ENCODE measurements around the gene BGN. TPM values are rescaled to one million over a fixed set of nuclear protein-coding genes. Genes with fewer than 3 reads are reported as not detected.

BGN gene
- total and polyA plus RNA-seq, 2 donors from 2014 or later, result 164 to 288 TPM

DNA sequence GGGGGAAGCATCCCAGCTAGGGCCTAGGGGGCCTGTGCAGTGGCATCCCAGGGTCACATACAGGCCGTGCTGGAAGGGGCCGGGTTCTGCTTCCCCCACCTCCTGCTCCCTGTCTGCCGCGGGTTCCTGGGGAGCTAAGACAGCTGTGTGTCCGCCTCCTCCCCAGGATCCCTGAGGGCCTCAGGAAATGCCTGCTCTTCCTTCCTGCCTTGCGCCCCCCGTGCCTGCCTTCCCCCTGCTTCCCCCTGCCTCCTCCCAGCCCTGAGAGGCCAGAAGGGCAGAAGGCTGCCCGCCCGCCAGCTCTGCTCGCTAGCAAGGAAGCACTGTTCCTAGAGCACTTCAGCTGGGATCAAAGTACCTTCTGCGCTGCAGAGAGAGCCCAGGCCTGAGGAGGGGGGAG lies 2.9 kb upstream of the BGN start:
- H3K4me3 ChIP-seq (ENCODE audit: low read length in 3 of 3), result no peak overlapping the region
- H3K36me3 ChIP-seq (ENCODE audit: control insufficient read depth in 2 of 3, insufficient read depth in 3 of 3, low read length in 3 of 3), result no peaks in the 10 kb centered on the region
- no peaks in the 10 kb centered on the region for H3K9me3 ChIP-seq (ENCODE audit: control insufficient read depth in 2 of 3, insufficient read depth in 1 of 3, low read length in 3 of 3)
- intact Hi-C loops (cut with DNase I), result no loop called here
- FAIRE-seq, result no peak
- peaks cover 0 to 13% (median 0%) of the 10 kb centered on the region in 3 donors for H3K4me1 ChIP-seq (ENCODE audit: control insufficient read depth in 2 of 3, insufficient read depth in 2 of 3, low read depth in 1 of 3, low read length in 3 of 3)
- TF ChIP-seq, protein P1, sequence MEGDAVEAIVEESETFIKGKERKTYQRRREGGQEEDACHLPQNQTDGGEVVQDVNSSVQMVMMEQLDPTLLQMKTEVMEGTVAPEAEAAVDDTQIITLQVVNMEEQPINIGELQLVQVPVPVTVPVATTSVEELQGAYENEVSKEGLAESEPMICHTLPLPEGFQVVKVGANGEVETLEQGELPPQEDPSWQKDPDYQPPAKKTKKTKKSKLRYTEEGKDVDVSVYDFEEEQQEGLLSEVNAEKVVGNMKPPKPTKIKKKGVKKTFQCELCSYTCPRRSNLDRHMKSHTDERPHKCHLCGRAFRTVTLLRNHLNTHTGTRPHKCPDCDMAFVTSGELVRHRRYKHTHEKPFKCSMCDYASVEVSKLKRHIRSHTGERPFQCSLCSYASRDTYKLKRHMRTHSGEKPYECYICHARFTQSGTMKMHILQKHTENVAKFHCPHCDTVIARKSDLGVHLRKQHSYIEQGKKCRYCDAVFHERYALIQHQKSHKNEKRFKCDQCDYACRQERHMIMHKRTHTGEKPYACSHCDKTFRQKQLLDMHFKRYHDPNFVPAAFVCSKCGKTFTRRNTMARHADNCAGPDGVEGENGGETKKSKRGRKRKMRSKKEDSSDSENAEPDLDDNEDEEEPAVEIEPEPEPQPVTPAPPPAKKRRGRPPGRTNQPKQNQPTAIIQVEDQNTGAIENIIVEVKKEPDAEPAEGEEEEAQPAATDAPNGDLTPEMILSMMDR (IDR thresholded peaks at IDR 0.05; ENCODE audit: borderline replicate concordance, extremely low read depth, insufficient read depth), result no peak
- DNase-seq, result peak in 1 of 5 donors; percentile 43
- no peak overlapping the region for H3K9ac ChIP-seq (ENCODE audit: low read length in 3 of 3)
- H3K27ac ChIP-seq (ENCODE audit: low read depth in 2 of 2, low read length in 2 of 2), result no peak overlapping the region
- H3K27me3 ChIP-seq (ENCODE audit: control insufficient read depth, insufficient read depth, low read length), result no peaks in the 10 kb centered on the region

DNA sequence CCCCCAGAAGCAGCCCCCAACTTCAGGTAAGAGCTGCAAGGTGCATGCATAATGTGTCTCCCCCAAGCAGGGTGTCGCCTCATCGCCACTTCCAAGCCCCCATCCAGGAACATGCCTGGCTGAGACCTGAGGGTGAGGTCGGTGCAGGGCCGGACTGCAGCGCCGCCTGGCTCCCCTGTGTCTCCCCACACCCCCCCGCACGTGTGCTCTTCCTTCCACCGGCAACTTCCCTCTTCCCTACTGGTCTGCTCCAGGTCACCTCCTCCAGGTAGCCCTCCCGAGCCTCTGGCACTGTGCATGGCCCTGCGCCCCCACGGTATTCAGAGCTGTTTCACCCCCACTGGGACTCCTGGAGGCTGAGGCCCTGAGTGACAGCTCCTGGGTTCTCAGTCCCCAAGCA lies 2.2 kb upstream of the BGN start:
- no peak overlapping the region for H3K4me3 ChIP-seq (ENCODE audit: low read length in 3 of 3)
- peaks cover 0 to 13% (median 0%) of the 10 kb centered on the region in 3 donors for H3K4me1 ChIP-seq (ENCODE audit: control insufficient read depth in 2 of 3, insufficient read depth in 2 of 3, low read depth in 1 of 3, low read length in 3 of 3)
- no peaks in the 10 kb centered on the region for H3K36me3 ChIP-seq (ENCODE audit: control insufficient read depth in 2 of 3, insufficient read depth in 3 of 3, low read length in 3 of 3)
- no peak for FAIRE-seq
- no peak overlapping the region for H3K27ac ChIP-seq (ENCODE audit: low read depth in 2 of 2, low read length in 2 of 2)
- H3K27me3 ChIP-seq (ENCODE audit: control insufficient read depth, insufficient read depth, low read length), result no peaks in the 10 kb centered on the region
- no peak for DNase-seq
- no peaks in the 10 kb centered on the region for H3K9me3 ChIP-seq (ENCODE audit: control insufficient read depth in 2 of 3, insufficient read depth in 1 of 3, low read length in 3 of 3)
- no peak overlapping the region for H3K9ac ChIP-seq (ENCODE audit: low read length in 3 of 3)
- TF ChIP-seq, protein P1 (IDR thresholded peaks at IDR 0.05; ENCODE audit: borderline replicate concordance, extremely low read depth, insufficient read depth), result no peak
- intact Hi-C loops (cut with DNase I), result no loop called here

DNA sequence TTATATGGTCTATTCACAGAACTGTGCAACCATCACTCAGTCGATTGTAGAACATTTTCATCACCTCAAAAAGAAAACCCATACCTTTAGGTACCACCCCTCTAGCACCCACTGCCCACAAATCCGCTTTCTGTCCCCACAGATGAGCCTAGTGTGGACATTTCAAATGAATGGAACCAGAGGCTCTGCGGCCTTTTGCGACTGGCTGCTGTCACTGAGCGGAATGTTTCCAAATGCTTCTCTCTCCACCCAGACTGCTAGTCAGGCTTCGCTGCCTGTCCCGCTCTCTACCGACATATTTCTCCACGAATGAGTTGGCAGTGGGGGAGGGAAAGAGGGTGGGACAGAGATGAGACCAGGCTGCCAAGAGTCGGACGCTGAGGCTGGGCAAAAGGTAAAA lies 1.7 kb upstream of the BGN start:
- Histone ChIP-seq H3K9me3 (ENCODE audit: control insufficient read depth in 2 of 3, insufficient read depth in 1 of 3, low read length in 3 of 3) (no peaks in the 10 kb centered on the region), H3K9ac (ENCODE audit: low read length in 3 of 3) (no peak overlapping the region), H3K4me3 (ENCODE audit: low read length in 3 of 3) (no peak overlapping the region), H3K36me3 (ENCODE audit: control insufficient read depth in 2 of 3, insufficient read depth in 3 of 3, low read length in 3 of 3) (no peaks in the 10 kb centered on the region), H3K27ac (ENCODE audit: low read depth in 2 of 2, low read length in 2 of 2) (no peak overlapping the region), H3K4me1 (ENCODE audit: control insufficient read depth in 2 of 3, insufficient read depth in 2 of 3, low read depth in 1 of 3, low read length in 3 of 3) (peaks cover 0 to 10% (median 0%) of the 10 kb centered on the region in 3 donors), H3K27me3 (ENCODE audit: control insufficient read depth, insufficient read depth, low read length) (no peaks in the 10 kb centered on the region)
- TF ChIP-seq, protein P1 (IDR thresholded peaks at IDR 0.05; ENCODE audit: borderline replicate concordance, extremely low read depth, insufficient read depth), result no peak
- DNase-seq (no peak), FAIRE-seq (no peak)
- intact Hi-C loops (cut with DNase I), result no loop called here

DNA sequence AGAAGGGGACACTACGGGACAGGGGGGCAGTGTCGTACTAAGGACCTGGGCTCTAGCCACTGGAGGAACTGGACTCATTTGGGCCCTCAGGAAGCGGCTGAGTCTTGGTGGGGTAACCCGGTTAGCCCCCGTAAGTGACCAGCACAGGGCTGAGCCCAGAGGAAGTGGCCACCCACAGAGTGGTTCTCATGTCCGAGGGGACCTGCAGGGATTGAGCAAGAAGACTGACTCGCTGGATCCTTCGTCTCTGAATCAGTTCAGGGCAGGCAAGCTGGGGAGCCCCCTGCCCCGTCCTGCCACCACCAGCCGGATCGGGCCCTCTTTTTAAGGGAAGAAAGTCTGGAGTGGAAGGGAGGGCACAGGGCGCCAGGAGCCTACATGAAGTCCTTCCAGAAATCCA lies 719 bp upstream of the BGN start:
- DNase-seq (no peak), FAIRE-seq (no peak)
- TF ChIP-seq, protein P1 (IDR thresholded peaks at IDR 0.05; ENCODE audit: borderline replicate concordance, extremely low read depth, insufficient read depth), result no peak
- H3K27ac ChIP-seq (ENCODE audit: low read depth in 2 of 2, low read length in 2 of 2), result peak overlapping the region; percentile 43 to 47
- H3K36me3 ChIP-seq (ENCODE audit: control insufficient read depth in 2 of 3, insufficient read depth in 3 of 3, low read length in 3 of 3), result no peaks in the 10 kb centered on the region
- intact Hi-C loops (cut with DNase I), result no loop called here
- H3K27me3 ChIP-seq (ENCODE audit: control insufficient read depth, insufficient read depth, low read length), result no peaks in the 10 kb centered on the region
- H3K9me3 ChIP-seq (ENCODE audit: control insufficient read depth in 2 of 3, insufficient read depth in 1 of 3, low read length in 3 of 3), result no peaks in the 10 kb centered on the region
- H3K4me1 ChIP-seq (ENCODE audit: control insufficient read depth in 2 of 3, insufficient read depth in 2 of 3, low read depth in 1 of 3, low read length in 3 of 3), result peaks cover 0 to 10% (median 0%) of the 10 kb centered on the region in 3 donors
- no peak overlapping the region for H3K9ac ChIP-seq (ENCODE audit: low read length in 3 of 3)
- no peak overlapping the region for H3K4me3 ChIP-seq (ENCODE audit: low read length in 3 of 3)

Data from kidney (tissue), 14 donors.